ENCODE data around the gene EMID1. TPM values are rescaled to one million over a fixed set of nuclear protein-coding genes. Genes with fewer than 3 reads are reported as not detected.

The EMID1 gene
- total RNA-seq, 2 experiments from 2014 or later: not detected

DNA sequence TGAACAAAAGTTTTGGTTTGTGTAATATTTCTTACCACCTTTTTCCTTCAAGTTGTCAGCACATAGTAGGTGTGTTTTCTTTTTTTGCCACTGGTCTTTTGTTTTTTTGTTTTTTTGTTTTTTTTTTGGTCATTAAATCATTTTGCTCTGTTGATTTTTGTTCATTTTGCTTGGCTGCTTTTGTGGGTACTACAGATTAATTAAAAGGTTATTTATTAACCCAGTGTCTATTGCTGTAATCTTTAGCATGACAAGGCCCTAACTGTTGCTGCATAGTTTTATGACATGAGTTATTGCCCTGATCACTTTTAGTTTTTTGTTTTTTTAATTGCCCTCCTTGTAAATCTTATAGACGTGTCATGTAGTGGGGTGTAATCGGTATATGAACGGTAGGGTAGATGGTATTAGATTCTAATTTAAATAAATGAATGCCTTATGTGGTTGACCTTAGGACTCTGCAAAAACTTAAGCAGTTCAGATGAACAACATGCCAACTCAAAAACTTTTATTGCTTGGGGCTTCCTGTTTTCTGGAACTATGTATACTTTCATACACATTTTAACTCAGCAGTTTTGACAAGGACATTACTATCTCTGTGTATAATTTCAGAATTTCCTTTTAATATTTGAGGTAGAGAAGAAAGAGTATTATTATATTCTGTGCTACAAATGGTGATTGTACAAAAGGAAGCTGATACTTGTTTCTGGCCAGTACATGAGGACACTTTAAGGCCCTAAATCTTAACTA is 70.3 kb downstream of the EMID1 start:
- no peak for DNase-seq (ENCODE audit: low spot score)
- BruUV-seq (replicated peaks): no TSS peak
- Histone ChIP-seq H3K4me1 (ENCODE audit: insufficient read depth, low read length, poor library complexity, severe bottlenecking) (peaks cover 11% of the 10 kb centered on the region), H2AFZ (ENCODE audit: low read length) (no peak overlapping the region), H3K79me2 (ENCODE audit: insufficient read depth, low read depth, low read length) (peaks cover 88% of the 10 kb centered on the region), H4K20me1 (ENCODE audit: insufficient read depth, low read length) (peaks cover 63% of the 10 kb centered on the region), H3K9me2 (ENCODE audit: insufficient read depth, low read length) (no peaks in the 10 kb centered on the region), H3K36me3 (ENCODE audit: insufficient read depth, low read length) (peaks cover 99% of the 10 kb centered on the region), H3K27ac (ENCODE audit: low read depth, low read length, poor library complexity, severe bottlenecking) (no peak overlapping the region), H3K4me2 (ENCODE audit: low read length) (no peak overlapping the region), H3K4me3 (ENCODE audit: low read depth, low read length, poor library complexity, severe bottlenecking) (no peak overlapping the region), H3K9me3 (ENCODE audit: low read length) (no peaks in the 10 kb centered on the region)
- TF ChIP-seq, protein P1, sequence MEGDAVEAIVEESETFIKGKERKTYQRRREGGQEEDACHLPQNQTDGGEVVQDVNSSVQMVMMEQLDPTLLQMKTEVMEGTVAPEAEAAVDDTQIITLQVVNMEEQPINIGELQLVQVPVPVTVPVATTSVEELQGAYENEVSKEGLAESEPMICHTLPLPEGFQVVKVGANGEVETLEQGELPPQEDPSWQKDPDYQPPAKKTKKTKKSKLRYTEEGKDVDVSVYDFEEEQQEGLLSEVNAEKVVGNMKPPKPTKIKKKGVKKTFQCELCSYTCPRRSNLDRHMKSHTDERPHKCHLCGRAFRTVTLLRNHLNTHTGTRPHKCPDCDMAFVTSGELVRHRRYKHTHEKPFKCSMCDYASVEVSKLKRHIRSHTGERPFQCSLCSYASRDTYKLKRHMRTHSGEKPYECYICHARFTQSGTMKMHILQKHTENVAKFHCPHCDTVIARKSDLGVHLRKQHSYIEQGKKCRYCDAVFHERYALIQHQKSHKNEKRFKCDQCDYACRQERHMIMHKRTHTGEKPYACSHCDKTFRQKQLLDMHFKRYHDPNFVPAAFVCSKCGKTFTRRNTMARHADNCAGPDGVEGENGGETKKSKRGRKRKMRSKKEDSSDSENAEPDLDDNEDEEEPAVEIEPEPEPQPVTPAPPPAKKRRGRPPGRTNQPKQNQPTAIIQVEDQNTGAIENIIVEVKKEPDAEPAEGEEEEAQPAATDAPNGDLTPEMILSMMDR (conservative IDR thresholded peaks at IDR 0.05; ENCODE audit: low read length): no peak
- TF ChIP-seq EZH2phosphoT487 (IDR thresholded peaks at IDR 0.05; ENCODE audit: borderline replicate concordance, low read depth, low read length): no peak
- intact Hi-C loops (cut with micrococcal nuclease; ENCODE audit: unreplicated experiment): loop anchor here (2.0 kb wide), 1 partner anchor 13 kb away; no protein-coding TSS in a partner anchor
- CTCF ChIA-PET (ENCODE audit: unreplicated experiment): no interaction called here
- POLR2A ChIA-PET: no interaction called here

DNA sequence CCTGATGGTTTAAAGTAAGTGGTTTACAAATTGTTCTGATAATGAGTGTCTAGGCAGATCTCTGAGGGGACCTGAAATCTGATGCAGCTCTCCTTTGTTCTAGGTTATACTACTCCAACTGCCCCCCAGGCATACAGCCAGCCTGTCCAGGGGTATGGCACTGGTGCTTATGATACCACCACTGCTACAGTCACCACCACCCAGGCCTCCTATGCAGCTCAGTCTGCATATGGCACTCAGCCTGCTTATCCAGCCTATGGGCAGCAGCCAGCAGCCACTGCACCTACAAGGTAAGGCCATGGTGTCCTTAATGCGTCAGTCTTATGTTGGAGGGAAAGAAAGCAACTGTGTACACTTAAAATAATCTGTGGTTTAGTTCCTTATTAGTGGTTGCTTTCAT is 72.2 kb downstream of the EMID1 start:
- intact Hi-C loops (cut with micrococcal nuclease; ENCODE audit: unreplicated experiment): no loop called here
- Histone ChIP-seq H3K4me3 (ENCODE audit: low read depth, low read length, poor library complexity, severe bottlenecking) (no peak overlapping the region), H3K4me2 (ENCODE audit: low read length) (no peak overlapping the region), H3K36me3 (ENCODE audit: insufficient read depth, low read length) (peaks cover 98% of the 10 kb centered on the region), H3K4me1 (ENCODE audit: insufficient read depth, low read length, poor library complexity, severe bottlenecking) (no peaks in the 10 kb centered on the region), H3K79me2 (ENCODE audit: insufficient read depth, low read depth, low read length) (peaks cover 68% of the 10 kb centered on the region), H4K20me1 (ENCODE audit: insufficient read depth, low read length) (peaks cover 44% of the 10 kb centered on the region), H2AFZ (ENCODE audit: low read length) (no peak overlapping the region), H3K9me2 (ENCODE audit: insufficient read depth, low read length) (no peaks in the 10 kb centered on the region), H3K9me3 (ENCODE audit: low read length) (no peaks in the 10 kb centered on the region), H3K27ac (ENCODE audit: low read depth, low read length, poor library complexity, severe bottlenecking) (no peak overlapping the region)
- DNase-seq (ENCODE audit: low spot score): no peak
- ChIA-PET POLR2A (interaction anchor here (0.8 kb wide), 1 partner anchor 9 kb away, joined by 3 read pairs; no protein-coding TSS in a partner anchor), CTCF (ENCODE audit: unreplicated experiment) (no interaction called here)
- no TSS peak for BruUV-seq (replicated peaks)
- TF ChIP-seq, protein P1 (conservative IDR thresholded peaks at IDR 0.05; ENCODE audit: low read length): no peak
- no peak for TF ChIP-seq EZH2phosphoT487 (IDR thresholded peaks at IDR 0.05; ENCODE audit: borderline replicate concordance, low read depth, low read length)

DNA sequence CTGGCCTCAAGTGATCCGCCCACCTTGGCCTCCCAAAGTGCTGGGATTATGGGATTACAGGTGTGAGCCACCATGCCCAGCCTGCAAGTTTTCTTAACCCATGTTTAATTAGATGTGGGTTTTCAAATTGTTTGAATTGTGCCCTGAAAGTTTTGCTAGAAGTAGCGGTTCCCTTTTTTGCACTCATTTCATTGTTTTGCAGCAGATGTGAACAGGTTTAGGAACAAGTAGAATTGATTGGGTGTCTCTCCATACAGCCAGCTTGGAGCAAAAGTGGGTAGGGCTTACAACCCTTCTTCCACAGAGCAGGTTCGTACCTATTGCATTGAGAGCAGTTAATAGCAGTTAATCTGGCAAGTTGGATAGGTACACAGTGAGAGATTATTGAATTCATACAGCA is 78.5 kb downstream of the EMID1 start:
- H3K9me2 ChIP-seq (ENCODE audit: insufficient read depth, low read length): no peaks in the 10 kb centered on the region
- no peak for TF ChIP-seq EZH2phosphoT487 (IDR thresholded peaks at IDR 0.05; ENCODE audit: borderline replicate concordance, low read depth, low read length)
- TF ChIP-seq, protein P1 (conservative IDR thresholded peaks at IDR 0.05; ENCODE audit: low read length): no peak
- peaks cover 98% of the 10 kb centered on the region for H3K36me3 ChIP-seq (ENCODE audit: insufficient read depth, low read length)
- H3K4me3 ChIP-seq (ENCODE audit: low read depth, low read length, poor library complexity, severe bottlenecking): no peak overlapping the region
- no TSS peak for BruUV-seq (replicated peaks)
- CTCF ChIA-PET (ENCODE audit: unreplicated experiment): no interaction called here
- no peak overlapping the region for H2AFZ ChIP-seq (ENCODE audit: low read length)
- no peaks in the 10 kb centered on the region for H3K9me3 ChIP-seq (ENCODE audit: low read length)
- no peaks in the 10 kb centered on the region for H3K4me1 ChIP-seq (ENCODE audit: insufficient read depth, low read length, poor library complexity, severe bottlenecking)
- no peak overlapping the region for H3K4me2 ChIP-seq (ENCODE audit: low read length)
- peaks cover 7% of the 10 kb centered on the region; the same call in 1 of the 2 replicates for H4K20me1 ChIP-seq (ENCODE audit: insufficient read depth, low read length)
- DNase-seq (ENCODE audit: low spot score): no peak
- intact Hi-C loops (cut with micrococcal nuclease; ENCODE audit: unreplicated experiment): no loop called here
- POLR2A ChIA-PET: no interaction called here
- H3K79me2 ChIP-seq (ENCODE audit: insufficient read depth, low read depth, low read length): peaks cover 6% of the 10 kb centered on the region
- no peak overlapping the region for H3K27ac ChIP-seq (ENCODE audit: low read depth, low read length, poor library complexity, severe bottlenecking)
